HepG2 (cell line): ENCODE results near the gene TTC17. TPM values are rescaled to one million over a fixed set of nuclear protein-coding genes. Genes with fewer than 3 reads are reported as not detected.

Experiments used
- CEBPG ChIP-seq: IDR thresholded peaks from 2 replicates; pipeline ENCODE4 v1.6.1; 2016
- CSRNP2 ChIP-seq: sonication (generic); formaldehyde crosslinking; conservative IDR thresholded peaks from 2 replicates; pipeline ENCODE4 v1.8.0; 2022; ENCODE audit warnings: low read depth, missing genetic modification reagents
- KIAA2018 ChIP-seq: sonication (generic); formaldehyde crosslinking; IDR thresholded peaks from 2 replicates; pipeline ENCODE4 v1.5.0; 2020; ENCODE audit warnings: mild to moderate bottlenecking, missing genetic modification reagents, borderline replicate concordance
- MIER3 ChIP-seq: IDR thresholded peaks from 2 replicates; pipeline ENCODE4 v1.6.1; 2016; ENCODE audit warnings: missing compliant biosample characterization, borderline replicate concordance
- MLXIP ChIP-seq: sonication (generic); formaldehyde crosslinking; IDR thresholded peaks from 2 replicates; pipeline ENCODE4 v1.9.0; 2021; ENCODE audit warnings: missing genetic modification reagents, borderline replicate concordance
- NCOR1 ChIP-seq: fragments of 200-600 bp; sonication (generic); IDR thresholded peaks from 2 replicates; pipeline ENCODE4 v1.7.0; 2017; ENCODE audit warnings: antibody characterized with exemption, low read length, borderline replicate concordance
- NR2C2 ChIP-seq: sonication (generic); formaldehyde crosslinking; IDR thresholded peaks from 2 replicates; pipeline ENCODE4 v1.4.0; 2020; ENCODE audit warnings: missing genetic modification reagents, mild to moderate bottlenecking, moderate library complexity, borderline replicate concordance
- POLR2A ChIP-seq, 2 experiments: IDR thresholded peaks; 2 replicates each; pipeline ENCODE4 v1.6.1; 2011; ENCODE audit warnings: low read depth in 2 of 2, low read length in 2 of 2, mild to moderate bottlenecking in 1 of 2, moderate library complexity in 1 of 2; ENCODE audit not compliant: insufficient read depth in 1 of 2
- TAF15 ChIP-seq: fragments of 200-400 bp; formaldehyde crosslinking; IDR thresholded peaks from one replicate; pipeline ENCODE4 v1.6.1; 2018; ENCODE audit warnings: mild to moderate bottlenecking, low read depth, low read length; ENCODE audit not compliant: poor library complexity, severe bottlenecking
- ZC3H4 ChIP-seq: sonication (generic); formaldehyde crosslinking; IDR thresholded peaks from 2 replicates; pipeline ENCODE4 v1.4.0; 2020; ENCODE audit warnings: missing genetic modification reagents, borderline replicate concordance
- ZMYM4 ChIP-seq: sonication (generic); formaldehyde crosslinking; IDR thresholded peaks from 2 replicates; pipeline ENCODE4 v1.8.1; 2023; ENCODE audit warnings: mild to moderate bottlenecking, missing genetic modification reagents
- ZNF326 ChIP-seq: sonication (generic); formaldehyde crosslinking; IDR thresholded peaks from 2 replicates; pipeline ENCODE4 v1.4.0; 2020; ENCODE audit warnings: missing genetic modification reagents, borderline replicate concordance
- ZNF7 ChIP-seq: IDR thresholded peaks from 2 replicates; pipeline ENCODE4 v1.6.1; 2016; ENCODE audit warnings: missing biosample characterization, missing genetic modification reagents
- polyA plus RNA-seq, 8 experiments: library from polyadenylated mRNA; depleted of rRNA in 3 of 8; stranded (reverse) in 7 of 8; unstranded in 1 of 8; fragments of >200 nt; fragmentation: Illumina TruSeq in 4 of 8; extraction: Trizol in 4 of 8; gene quantifications; 2 replicates each; pipeline versions ENCODE4 v1.2.1 to v1.2.3, GENCODE V29; 2011 to 2016; ENCODE audit warnings: low read depth in 4 of 8, missing spikeins in 1 of 8, mixed read lengths in 1 of 8; ENCODE audit not compliant: insufficient read depth in 1 of 8
- total RNA-seq, 5 experiments: library from RNA; depleted of rRNA; stranded (reverse); fragments of >200 nt; fragmentation: Illumina TruSeq; extraction: Trizol; gene quantifications; 2 replicates each; pipeline ENCODE4 v1.2.3, GENCODE V29; 2016; ENCODE audit warnings: low read depth in 1 of 5

TTC17 gene
- total and polyA plus RNA-seq, 2 of the 13 experiments (the other 11 are each of a cell fraction or from before 2014, with no cell fraction given) = 55.9 to 99.7 TPM

- TF ChIP-seq KIAA2018 (CRISPR knock-in tag) (no peak), ZNF7 (CRISPR knock-in tag) (no peak), NCOR1 (no peak), TAF15 (no peak), ZMYM4 (CRISPR knock-in tag) (peak; percentile 100), ZNF326 (CRISPR knock-in tag) (no peak), MLXIP (CRISPR knock-in tag) (peak; percentile 54; the same call in 1 of the 2 replicates), POLR2A (IDR thresholded peaks at IDR 0.05; ENCODE audit: insufficient read depth in 1 of 2, low read depth in 2 of 2, low read length in 2 of 2) (peak; percentile 80 to 92), ZC3H4 (CRISPR knock-in tag) (no peak), CSRNP2 (no peak), MIER3 (CRISPR knock-in tag) (peak; percentile 84; the same call in 1 of the 2 replicates), NR2C2 (CRISPR knock-in tag) (peak; percentile 81), CEBPG (CRISPR knock-in tag) (no peak)
These were observed 46.7 kb upstream of the TTC17 start, which contains the start of gene API5 (continued) for GRCh38 chr11:43311791-43312607.
